IPS-15b (cell line): ENCODE measurements around the gene SLC1A6.

Experiments used
- H3K27me3 ChIP-seq: one replicate; pipeline ENCODE4 v1.6.1; 2013; ENCODE audit warnings: low read length; ENCODE audit not compliant: control insufficient read depth, insufficient read depth
- H3K36me3 ChIP-seq: one replicate; pipeline ENCODE4 v1.6.1; 2013; ENCODE audit warnings: low read length; ENCODE audit not compliant: control insufficient read depth, insufficient read depth
- H3K4me1 ChIP-seq: one replicate; pipeline ENCODE4 v1.6.1; 2013; ENCODE audit warnings: mild to moderate bottlenecking, low read length; ENCODE audit not compliant: control insufficient read depth, insufficient read depth
- H3K4me3 ChIP-seq: one replicate; pipeline ENCODE4 v1.5.1; 2013; ENCODE audit warnings: low read depth, low read length
- H3K9ac ChIP-seq: one replicate; pipeline ENCODE4 v1.6.1; 2013; ENCODE audit warnings: low read depth, mild to moderate bottlenecking, low read length
- H3K9me3 ChIP-seq: one replicate; pipeline ENCODE4 v1.6.1; 2013; ENCODE audit warnings: mild to moderate bottlenecking, low read length; ENCODE audit not compliant: control insufficient read depth, insufficient read depth

Gene SLC1A6

DNA sequence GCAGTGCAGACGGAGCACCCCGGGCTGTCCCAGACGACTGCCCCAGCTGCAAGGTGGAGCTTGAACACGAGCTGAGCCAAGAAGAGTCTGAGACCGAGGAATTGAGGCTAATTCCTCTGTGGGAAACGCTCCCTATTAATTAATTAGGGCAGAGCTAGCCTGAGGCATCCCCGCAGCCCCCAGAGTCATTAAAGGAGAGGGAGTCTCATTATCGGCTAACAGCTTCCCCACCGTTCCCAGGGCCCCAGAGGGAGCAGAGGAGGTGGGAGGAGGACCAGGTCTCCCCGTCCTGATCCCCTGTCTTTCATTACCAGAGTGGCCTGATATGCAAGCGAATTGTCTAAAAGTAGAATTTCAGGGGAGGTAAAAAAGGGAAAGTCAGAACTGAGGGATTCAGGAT, 13.1 kb upstream of the SLC1A6 start:
- Histone ChIP-seq H3K9ac (no peak overlapping the region), H3K27me3 (peaks cover 4% of the 10 kb centered on the region), H3K4me3 (no peak overlapping the region)

DNA sequence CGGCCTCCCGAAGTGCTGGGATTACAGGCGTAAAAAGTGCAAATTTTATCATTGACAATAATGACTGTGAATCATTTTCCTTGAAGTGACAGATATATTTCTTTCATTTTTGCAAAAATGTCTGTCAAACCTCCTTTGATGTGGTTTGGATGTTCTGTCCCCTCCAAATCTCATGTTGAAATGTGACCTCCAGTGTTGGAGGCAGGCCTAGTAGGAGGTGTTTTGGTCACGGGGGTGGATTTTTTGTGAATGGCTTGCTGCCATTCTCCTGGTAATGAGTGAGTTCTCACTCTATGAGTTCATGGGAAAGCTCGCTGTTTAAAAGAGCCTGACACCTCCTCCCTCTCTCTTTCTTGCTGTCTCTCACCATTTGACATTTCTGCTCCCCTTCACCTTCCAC, 5.5 kb upstream of the SLC1A6 start:
- H3K36me3 ChIP-seq: no peaks in the 10 kb centered on the region
- no peaks in the 10 kb centered on the region for H3K4me1 ChIP-seq
- H3K9me3 ChIP-seq: no peaks in the 10 kb centered on the region
- no peak overlapping the region for H3K9ac ChIP-seq
- H3K27me3 ChIP-seq: peaks cover 10% of the 10 kb centered on the region
- H3K4me3 ChIP-seq: no peak overlapping the region

More for the DNA sequence above, 13.1 kb upstream of the SLC1A6 start:
- Histone ChIP-seq H3K4me1 (no peaks in the 10 kb centered on the region), H3K9me3 (no peaks in the 10 kb centered on the region), H3K36me3 (no peaks in the 10 kb centered on the region)

DNA sequence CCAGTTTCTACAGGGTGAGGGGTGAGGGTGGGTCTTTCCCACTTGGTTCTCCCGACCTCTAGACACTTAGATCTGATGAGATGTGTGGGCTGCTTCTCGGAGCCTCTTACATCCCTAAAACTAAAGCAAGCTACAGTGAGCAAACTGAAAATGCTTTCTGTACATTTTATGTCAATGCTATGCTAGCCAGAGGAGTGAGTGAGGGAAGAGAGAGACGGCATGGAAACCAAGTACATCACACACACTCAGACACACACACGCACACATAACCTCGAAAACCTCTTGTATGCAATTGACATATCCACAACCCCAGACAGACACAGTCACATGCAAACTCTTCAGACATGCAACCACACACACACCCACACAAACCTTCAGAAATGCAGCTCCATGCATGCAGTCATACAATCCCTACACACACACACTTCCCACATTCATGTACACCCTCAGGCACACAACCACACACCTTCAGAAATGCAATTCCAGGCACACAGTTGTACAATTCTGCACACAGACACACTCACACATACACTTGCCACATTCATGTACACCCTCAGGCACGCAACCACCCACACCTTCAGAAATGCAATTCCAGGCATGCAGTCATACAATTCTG, 1.4 kb downstream of the SLC1A6 start:
- no peak overlapping the region for H3K4me3 ChIP-seq
- H3K9me3 ChIP-seq: no peaks in the 10 kb centered on the region
- no peaks in the 10 kb centered on the region for H3K36me3 ChIP-seq
- peaks cover 24% of the 10 kb centered on the region for H3K27me3 ChIP-seq
- H3K9ac ChIP-seq: no peak overlapping the region
- H3K4me1 ChIP-seq: no peaks in the 10 kb centered on the region

DNA sequence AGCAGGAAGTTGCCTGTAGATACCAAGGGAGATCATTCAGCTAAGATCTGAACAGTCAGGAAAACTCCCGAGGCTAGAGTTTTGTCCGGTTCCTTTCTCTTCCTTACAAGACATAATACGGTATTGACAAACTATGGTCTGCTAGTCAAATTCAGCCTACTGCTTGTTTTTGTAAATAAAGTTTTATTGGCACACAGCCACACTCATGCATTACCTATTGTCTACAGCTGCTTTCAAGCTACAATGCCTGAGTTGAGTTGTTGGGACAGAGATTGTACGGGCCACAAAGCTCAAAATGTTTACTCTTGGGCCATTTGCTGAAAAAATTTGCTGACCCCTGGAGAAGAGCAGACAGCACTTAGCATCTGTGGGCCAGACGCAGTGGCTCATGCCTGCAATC, 2.5 kb downstream of the SLC1A6 start:
- Histone ChIP-seq H3K27me3 (peaks cover 24% of the 10 kb centered on the region), H3K4me1 (no peaks in the 10 kb centered on the region), H3K9ac (no peak overlapping the region)

DNA sequence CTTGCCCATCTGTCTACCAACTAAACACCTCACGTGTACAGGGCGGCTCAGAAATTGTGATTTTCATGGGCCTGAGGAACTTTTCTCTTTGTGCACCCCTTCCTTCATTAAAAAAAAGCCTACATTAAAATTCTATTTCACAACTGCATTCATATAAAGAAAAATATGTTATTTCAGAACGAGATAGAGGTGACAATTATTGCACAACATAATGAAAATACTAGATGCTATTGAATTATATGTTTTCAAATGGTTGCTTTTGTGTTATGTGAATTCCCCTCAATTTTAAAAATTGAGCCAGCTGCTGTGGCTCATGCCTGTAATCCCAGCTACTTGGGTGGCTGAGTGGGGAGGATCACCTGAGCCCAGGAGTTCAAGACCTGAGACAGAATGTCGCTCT, 5.2 kb downstream of the SLC1A6 start:
- no peaks in the 10 kb centered on the region for H3K4me1 ChIP-seq
- no peak overlapping the region for H3K9ac ChIP-seq
- H3K4me3 ChIP-seq: no peak overlapping the region
- H3K36me3 ChIP-seq: no peaks in the 10 kb centered on the region
- H3K9me3 ChIP-seq: no peaks in the 10 kb centered on the region
- peaks cover 13% of the 10 kb centered on the region for H3K27me3 ChIP-seq

More for the DNA sequence above, 2.5 kb downstream of the SLC1A6 start:
- H3K36me3 ChIP-seq: no peaks in the 10 kb centered on the region
- no peaks in the 10 kb centered on the region for H3K9me3 ChIP-seq
- no peak overlapping the region for H3K4me3 ChIP-seq

DNA sequence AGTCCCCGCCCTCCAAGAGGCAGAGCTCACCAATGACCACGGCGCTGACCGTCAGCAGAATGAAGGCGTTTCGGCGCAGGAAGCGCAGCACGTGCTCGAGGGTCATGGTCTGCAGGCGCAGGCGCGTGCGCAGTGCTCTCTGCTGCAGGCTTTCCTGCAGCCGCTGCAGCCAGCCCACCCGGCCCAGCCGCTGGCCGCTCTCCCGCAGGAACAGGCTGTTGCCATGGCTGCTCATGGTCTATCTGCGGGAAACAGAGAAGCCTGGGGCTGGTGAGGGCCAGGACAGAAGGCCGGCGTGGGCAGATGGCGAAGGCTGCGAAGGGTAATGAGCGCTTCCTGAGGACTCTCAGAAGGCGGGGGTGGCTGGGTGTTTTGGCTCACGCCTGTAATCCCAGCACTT, 7.0 kb downstream of the SLC1A6 start:
- Histone ChIP-seq H3K27me3 (no peaks in the 10 kb centered on the region), H3K4me3 (no peak overlapping the region), H3K36me3 (no peaks in the 10 kb centered on the region), H3K9ac (no peak overlapping the region), H3K9me3 (no peaks in the 10 kb centered on the region), H3K4me1 (no peaks in the 10 kb centered on the region)

DNA sequence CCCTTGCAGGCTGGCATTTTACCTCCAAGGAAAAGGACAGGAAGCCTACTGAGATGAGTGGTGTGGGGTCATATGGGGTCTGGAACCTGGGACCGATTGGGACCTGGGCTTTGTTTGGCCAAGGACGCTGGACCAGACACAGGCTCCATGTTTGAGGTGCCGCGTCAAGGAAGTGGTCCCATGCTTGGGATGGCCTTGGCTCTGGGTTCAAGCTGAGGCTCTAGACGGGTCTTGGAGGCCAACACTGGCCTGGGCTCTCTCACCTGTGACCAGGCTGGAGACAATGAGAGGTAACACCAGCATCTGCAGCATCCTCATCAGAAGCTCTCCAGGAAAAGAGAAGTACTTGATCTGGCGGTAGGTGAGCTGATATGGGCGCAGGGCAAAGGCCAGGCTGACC, 8.2 kb downstream of the SLC1A6 start:
- H3K36me3 ChIP-seq: no peaks in the 10 kb centered on the region
- H3K9ac ChIP-seq: no peak overlapping the region
- H3K27me3 ChIP-seq: no peaks in the 10 kb centered on the region
- H3K4me1 ChIP-seq: no peaks in the 10 kb centered on the region
- no peaks in the 10 kb centered on the region for H3K9me3 ChIP-seq
- H3K4me3 ChIP-seq: no peak overlapping the region

DNA sequence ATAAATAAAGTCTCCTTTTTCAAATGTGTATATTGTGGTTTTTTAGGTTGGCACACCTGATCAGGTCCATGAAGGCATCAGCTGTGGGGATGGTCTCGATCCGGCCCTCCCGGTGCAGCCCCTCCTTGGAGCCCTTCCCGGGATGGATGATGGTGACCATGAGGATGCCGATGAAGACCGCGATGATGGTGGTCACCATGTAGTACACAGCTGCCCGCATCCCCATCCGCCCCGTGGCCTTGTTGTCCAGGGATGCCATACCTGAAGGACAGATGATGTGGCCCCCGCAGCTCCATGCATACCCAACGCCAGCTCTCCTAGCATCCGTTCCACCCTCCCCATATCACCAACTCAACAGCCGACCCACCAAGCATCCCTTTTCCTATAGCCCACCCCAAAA, 11.4 kb downstream of the SLC1A6 start:
- Histone ChIP-seq H3K9ac (no peak overlapping the region), H3K27me3 (no peaks in the 10 kb centered on the region), H3K4me1 (no peaks in the 10 kb centered on the region), H3K9me3 (no peaks in the 10 kb centered on the region), H3K36me3 (no peaks in the 10 kb centered on the region), H3K4me3 (no peak overlapping the region)

DNA sequence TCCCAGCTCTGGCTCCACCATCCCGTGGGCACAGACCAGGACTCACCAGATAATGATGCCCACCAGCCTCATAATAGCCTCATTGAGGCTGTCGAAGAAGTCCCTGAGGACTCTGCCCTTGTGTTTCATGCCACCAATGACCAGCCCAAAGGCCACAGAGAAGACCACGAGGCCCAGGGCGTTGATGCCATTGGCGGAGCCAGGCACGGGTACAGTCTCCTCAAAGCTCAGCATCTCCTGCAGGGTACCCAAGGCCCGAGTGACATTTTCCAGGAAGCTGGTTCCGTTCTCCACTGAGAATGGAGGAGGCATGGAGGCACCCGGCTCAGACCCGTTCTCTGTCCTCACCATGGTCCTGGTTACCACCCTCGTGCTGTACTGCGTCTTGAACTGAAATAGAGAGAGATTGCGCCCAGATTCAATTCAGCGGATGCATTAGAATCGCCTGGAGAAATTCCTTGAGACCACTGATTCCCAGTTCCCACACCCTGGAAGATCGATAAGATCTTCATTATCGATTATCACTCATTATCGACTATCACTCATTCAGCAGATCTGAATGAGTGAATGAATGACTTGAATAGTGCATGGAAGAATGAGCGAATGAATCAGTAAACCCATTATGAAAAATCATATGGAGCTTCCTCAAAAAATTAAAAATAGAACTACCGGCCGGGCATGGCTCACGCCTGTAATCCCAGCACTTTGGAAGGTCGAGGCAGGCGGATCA, 17.5 kb downstream of the SLC1A6 start:
- Histone ChIP-seq H3K27me3 (no peaks in the 10 kb centered on the region), H3K9ac (no peak overlapping the region), H3K4me1 (no peaks in the 10 kb centered on the region), H3K4me3 (no peak overlapping the region), H3K36me3 (no peaks in the 10 kb centered on the region), H3K9me3 (peaks cover 8% of the 10 kb centered on the region)

DNA sequence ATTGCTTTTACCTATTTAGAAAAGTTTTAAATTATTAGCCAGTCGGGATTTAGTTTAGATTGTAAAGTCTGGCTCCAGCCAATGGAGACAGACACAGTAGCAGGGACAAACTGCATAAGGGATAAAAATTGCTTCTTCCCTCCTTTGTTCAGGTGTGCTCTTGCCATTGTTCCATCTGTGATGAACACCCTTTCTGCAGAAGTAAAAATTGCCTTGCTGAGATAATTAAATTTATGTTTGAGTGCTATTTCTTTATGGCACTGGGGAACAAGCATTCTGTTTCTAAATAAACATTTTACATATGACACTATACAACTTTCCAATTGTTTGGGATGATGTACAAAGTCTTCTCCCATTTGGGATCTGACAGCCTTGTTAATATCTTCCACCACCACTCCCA, 20.4 kb downstream of the SLC1A6 start:
- Histone ChIP-seq H3K36me3 (no peaks in the 10 kb centered on the region), H3K9ac (no peak overlapping the region), H3K9me3 (peaks cover 8% of the 10 kb centered on the region), H3K4me3 (no peak overlapping the region), H3K4me1 (no peaks in the 10 kb centered on the region), H3K27me3 (no peaks in the 10 kb centered on the region)

DNA sequence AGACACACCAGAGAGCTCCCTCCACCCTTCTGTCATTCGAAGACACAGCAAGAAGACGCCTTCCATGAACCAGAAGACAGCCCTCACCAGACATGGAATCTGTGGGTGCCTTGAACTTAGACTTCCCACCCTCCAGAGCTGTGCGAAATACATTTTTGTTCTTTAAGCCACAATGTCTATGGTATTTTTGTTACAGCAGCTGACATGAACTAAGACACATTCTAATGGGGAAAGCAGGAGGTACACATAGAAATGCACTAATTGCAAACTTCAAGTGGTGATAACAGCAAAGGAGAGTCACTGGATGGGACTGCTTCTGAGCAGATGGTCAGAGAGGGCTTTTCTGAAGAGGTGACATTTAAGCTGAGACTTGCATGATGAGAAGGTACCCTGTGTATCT, 22.2 kb downstream of the SLC1A6 start:
- peaks cover 8% of the 10 kb centered on the region for H3K9me3 ChIP-seq

DNA sequence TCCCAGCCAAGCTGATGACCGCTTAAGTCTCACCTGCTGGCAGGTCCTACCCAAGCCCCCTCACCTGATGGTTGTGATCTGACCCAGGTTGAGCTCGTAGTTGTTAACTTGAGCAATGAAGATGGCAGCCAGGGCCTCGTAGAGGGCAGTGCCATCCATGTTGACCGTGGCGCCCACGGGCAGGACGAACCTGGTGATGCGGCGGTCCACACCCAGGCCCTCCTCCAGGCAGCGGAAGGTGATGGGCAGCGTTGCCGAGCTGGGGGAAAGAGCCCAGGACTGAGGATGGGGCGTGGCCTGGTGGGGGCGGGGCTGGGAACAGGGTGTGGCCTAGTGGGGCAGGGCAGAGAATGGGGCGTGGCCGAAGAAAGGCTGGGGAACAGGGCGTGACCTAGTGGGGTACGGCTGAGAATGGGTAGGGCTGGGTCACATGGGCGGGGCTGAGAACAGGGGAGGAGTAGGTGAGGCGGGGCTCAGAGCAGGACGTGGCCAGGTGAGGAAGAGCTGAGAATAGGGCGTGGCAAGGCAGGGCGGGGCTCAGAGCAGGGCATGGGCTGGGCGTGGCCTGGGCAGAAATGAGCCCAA, 25.5 kb downstream of the SLC1A6 start:
- Histone ChIP-seq H3K4me3 (peak overlapping the region; percentile 9), H3K9ac (no peak overlapping the region), H3K36me3 (no peaks in the 10 kb centered on the region), H3K4me1 (no peaks in the 10 kb centered on the region), H3K27me3 (peaks cover 2% of the 10 kb centered on the region), H3K9me3 (peaks cover under 1% of the 10 kb centered on the region)

More for the DNA sequence above, 22.2 kb downstream of the SLC1A6 start:
- Histone ChIP-seq H3K4me1 (no peaks in the 10 kb centered on the region), H3K36me3 (no peaks in the 10 kb centered on the region), H3K9ac (no peak overlapping the region), H3K4me3 (no peak overlapping the region), H3K27me3 (peaks cover 2% of the 10 kb centered on the region)
